HL-60 (cell line): ENCODE results near the gene NFATC2IP.

Experiments used
- CTCF ChIP-seq: IDR thresholded peaks from one replicate; pipeline ENCODE4 v1.5.1; 2011; ENCODE audit warnings: low read length, control low read depth, inconsistent platforms; ENCODE audit not compliant: insufficient read depth
- POLR2AphosphoS5 ChIP-seq: IDR thresholded peaks from 2 replicates; pipeline ENCODE4 v1.6.1; 2012; ENCODE audit warnings: low read depth
- TF ChIP-seq, protein P1 (sequence below): IDR thresholded peaks from 2 replicates; pipeline ENCODE4 v1.6.1; 2012; ENCODE audit warnings: low read depth; ENCODE audit not compliant: insufficient replicate concordance

DNA sequence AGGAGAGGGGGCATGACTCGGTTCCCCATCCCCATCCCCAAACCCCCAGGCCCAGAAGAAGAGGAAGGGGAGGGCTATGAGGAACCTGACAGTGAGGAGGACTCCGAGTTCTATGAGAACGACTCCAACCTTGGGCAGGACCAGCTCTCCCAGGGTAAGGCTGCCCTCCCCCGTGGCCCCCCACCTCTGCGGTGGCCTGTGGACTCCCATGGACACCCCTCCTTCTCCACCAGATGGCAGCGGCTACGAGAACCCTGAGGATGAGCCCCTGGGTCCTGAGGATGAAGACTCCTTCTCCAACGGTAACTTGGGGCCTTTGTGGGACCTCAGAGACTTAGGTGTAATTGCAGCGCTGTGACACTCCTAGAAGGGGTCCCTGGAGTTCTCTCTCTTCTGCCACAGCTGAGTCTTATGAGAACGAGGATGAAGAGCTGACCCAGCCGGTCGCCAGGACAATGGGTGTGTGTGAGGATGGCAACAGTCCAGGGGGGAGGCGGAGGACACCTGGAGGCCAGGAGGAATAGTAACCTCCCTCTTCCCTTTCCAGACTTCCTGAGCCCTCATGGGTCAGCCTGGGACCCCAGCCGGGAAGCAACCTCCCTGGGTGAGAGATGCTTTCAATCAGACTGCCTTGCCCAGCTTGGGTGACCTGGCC lies 13.4 kb upstream of the NFATC2IP start:
- TF ChIP-seq, protein P1, sequence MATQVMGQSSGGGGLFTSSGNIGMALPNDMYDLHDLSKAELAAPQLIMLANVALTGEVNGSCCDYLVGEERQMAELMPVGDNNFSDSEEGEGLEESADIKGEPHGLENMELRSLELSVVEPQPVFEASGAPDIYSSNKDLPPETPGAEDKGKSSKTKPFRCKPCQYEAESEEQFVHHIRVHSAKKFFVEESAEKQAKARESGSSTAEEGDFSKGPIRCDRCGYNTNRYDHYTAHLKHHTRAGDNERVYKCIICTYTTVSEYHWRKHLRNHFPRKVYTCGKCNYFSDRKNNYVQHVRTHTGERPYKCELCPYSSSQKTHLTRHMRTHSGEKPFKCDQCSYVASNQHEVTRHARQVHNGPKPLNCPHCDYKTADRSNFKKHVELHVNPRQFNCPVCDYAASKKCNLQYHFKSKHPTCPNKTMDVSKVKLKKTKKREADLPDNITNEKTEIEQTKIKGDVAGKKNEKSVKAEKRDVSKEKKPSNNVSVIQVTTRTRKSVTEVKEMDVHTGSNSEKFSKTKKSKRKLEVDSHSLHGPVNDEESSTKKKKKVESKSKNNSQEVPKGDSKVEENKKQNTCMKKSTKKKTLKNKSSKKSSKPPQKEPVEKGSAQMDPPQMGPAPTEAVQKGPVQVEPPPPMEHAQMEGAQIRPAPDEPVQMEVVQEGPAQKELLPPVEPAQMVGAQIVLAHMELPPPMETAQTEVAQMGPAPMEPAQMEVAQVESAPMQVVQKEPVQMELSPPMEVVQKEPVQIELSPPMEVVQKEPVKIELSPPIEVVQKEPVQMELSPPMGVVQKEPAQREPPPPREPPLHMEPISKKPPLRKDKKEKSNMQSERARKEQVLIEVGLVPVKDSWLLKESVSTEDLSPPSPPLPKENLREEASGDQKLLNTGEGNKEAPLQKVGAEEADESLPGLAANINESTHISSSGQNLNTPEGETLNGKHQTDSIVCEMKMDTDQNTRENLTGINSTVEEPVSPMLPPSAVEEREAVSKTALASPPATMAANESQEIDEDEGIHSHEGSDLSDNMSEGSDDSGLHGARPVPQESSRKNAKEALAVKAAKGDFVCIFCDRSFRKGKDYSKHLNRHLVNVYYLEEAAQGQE = no peak
- no peak for TF ChIP-seq CTCF
- TF ChIP-seq POLR2AphosphoS5 = no peak
